22Rv1 (cell line): ENCODE results near the gene NANOGP8.
"Not testable (repeated sequence)": the region's sequence is repeated elsewhere in the genome, so short reads cannot be mapped to it uniquely, and the experiment has no call there.

Experiments
- CTCF ChIP-seq: fragments of 450-650 bp; IDR thresholded peaks from 2 replicates; pipeline ENCODE4 v1.5.1; 2017; ENCODE audit warnings: mild to moderate bottlenecking
- ZFX ChIP-seq: fragments of 450-650 bp; IDR thresholded peaks from 2 replicates; pipeline ENCODE4 v1.6.1; 2017; ENCODE audit warnings: antibody characterized with exemption, borderline replicate concordance

GRCh38 chr15:35081626-35082365, 3.3 kb downstream of the NANOGP8 start:
- not testable (repeated sequence) for TF ChIP-seq ZFX, CTCF
